GF-D8 (cell line): ENCODE results near the gene MUSK.
"Not testable (repeated sequence)": the region's sequence is repeated elsewhere in the genome, so short reads cannot be mapped to it uniquely, and the experiment has no call there.

Experiments
- DNase-seq: peaks from one replicate; lab custom pipeline; 2025; lab: John Stamatoyannopoulos, UW

The MUSK gene

GRCh38 chr9:110762783-110763182, 94.2 kb downstream of the MUSK start:
- DNase-seq: no peak

GRCh38 chr9:110763568-110763967, 95.0 kb downstream of the MUSK start:
- DNase-seq: no peak

- no peak for DNase-seq
These were observed 95.4 kb downstream of the MUSK start for GRCh38 chr9:110764006-110764405.

- no peak for DNase-seq
These were observed 97.3 kb downstream of the MUSK start for GRCh38 chr9:110765926-110766325.

GRCh38 chr9:110767559-110768063, 99.0 kb downstream of the MUSK start:
- DNase-seq: no peak

- DNase-seq: no peak
These were observed 100.3 kb downstream of the MUSK start for GRCh38 chr9:110768886-110769285.

- DNase-seq: no peak
These were observed 101.1 kb downstream of the MUSK start for GRCh38 chr9:110769667-110770066.

- no peak for DNase-seq
These were observed 107.1 kb downstream of the MUSK start for GRCh38 chr9:110775724-110776123.

GRCh38 chr9:110776221-110776620, 107.6 kb downstream of the MUSK start:
- no peak for DNase-seq

GRCh38 chr9:110777196-110777875, 108.7 kb downstream of the MUSK start:
- no peak for DNase-seq

- DNase-seq: no peak
These were observed 109.3 kb downstream of the MUSK start for GRCh38 chr9:110777876-110778215.

GRCh38 chr9:110782701-110783100, 114.1 kb downstream of the MUSK start:
- DNase-seq: no peak

- DNase-seq: no peak
These were observed 115.7 kb downstream of the MUSK start for GRCh38 chr9:110784309-110784708.

GRCh38 chr9:110785166-110785565, 116.6 kb downstream of the MUSK start:
- no peak for DNase-seq

- not testable (repeated sequence) for DNase-seq
These were observed 119.8 kb downstream of the MUSK start for GRCh38 chr9:110788396-110788795.

- no peak for DNase-seq
These were observed 120.3 kb downstream of the MUSK start for GRCh38 chr9:110788871-110789270.

GRCh38 chr9:110797611-110798010, 129.0 kb downstream of the MUSK start:
- DNase-seq: no peak

GRCh38 chr9:110799396-110799795, 130.8 kb downstream of the MUSK start:
- DNase-seq: no peak

GRCh38 chr9:110801426-110801825, 132.8 kb downstream of the MUSK start:
- no peak for DNase-seq

- no peak for DNase-seq
These were observed 133.9 kb downstream of the MUSK start for GRCh38 chr9:110802416-110803035.

- no peak for DNase-seq
These were observed 139.5 kb downstream of the MUSK start for GRCh38 chr9:110807956-110808598.

GRCh38 chr9:110808599-110808980, 140.0 kb downstream of the MUSK start:
- no peak for DNase-seq

- no peak for DNase-seq
These were observed 140.5 kb downstream of the MUSK start for GRCh38 chr9:110809038-110809595.
